Activated CD8-positive, alpha-beta T cell treated with anti-CD3 and anti-CD28 coated beads for 36 hours (primary cell): ENCODE measurements around the gene ATP1A4. TPM values are rescaled to one million over a fixed set of nuclear protein-coding genes. Genes with fewer than 3 reads are reported as not detected.

Experiments
- ATAC-seq: fragments of 200-7000 bp; cut with Tn5 transposase; one replicate; pipeline ENCODE4 v1.10.0; 2021; ENCODE audit warnings: mild to moderate bottlenecking, moderate library complexity
- CTCF ChIA-PET: fragments of 350-600 bp; sonication (Branson Sonifier 250); formaldehyde crosslinking; loops from one replicate; lab custom pipeline; 2021; ENCODE audit warnings: antibody characterized with exemption; lab: Charles Lee
- POLR2A ChIA-PET: fragments of 350-600 bp; sonication (Branson Sonifier 250); formaldehyde crosslinking; loops from one replicate; lab custom pipeline; 2021; ENCODE audit warnings: antibody characterized with exemption; lab: Charles Lee
- DNase-seq: peaks from one replicate; pipeline ENCODE4 v3.0.0-alpha.2; 2020
- H3K27ac Mint-ChIP-seq: one replicate; pipeline ENCODE4 v1.8.0; 2021; ENCODE audit warnings: mild to moderate bottlenecking, mixed read lengths
- H3K27me3 Mint-ChIP-seq: one replicate; pipeline ENCODE4 v1.8.0; 2021; ENCODE audit warnings: mixed read lengths
- H3K36me3 Mint-ChIP-seq: one replicate; pipeline ENCODE4 v1.8.0; 2021; ENCODE audit warnings: low read depth, mixed read lengths
- H3K4me1 Mint-ChIP-seq: one replicate; pipeline ENCODE4 v1.8.0; 2021; ENCODE audit warnings: low read depth, mixed read lengths
- H3K4me3 Mint-ChIP-seq: one replicate; pipeline ENCODE4 v1.8.0; 2021; ENCODE audit warnings: mild to moderate bottlenecking, moderate library complexity, mixed read lengths
- H3K9me3 Mint-ChIP-seq: one replicate; pipeline ENCODE4 v1.8.0; 2021; ENCODE audit warnings: mixed read lengths
- CTCF ChIP-seq: fragments of 200-600 bp; IDR thresholded peaks from one replicate; pipeline ENCODE4 v1.8.0; 2022; ENCODE audit warnings: antibody characterized with exemption, mild to moderate bottlenecking
- intact Hi-C: fragments of 100-400 bp; cut with micrococcal nuclease; formaldehyde crosslinking; loops from one replicate; pipeline ENCODE4 v1.10.0; 2022
- total RNA-seq, 2 experiments: library from RNA; stranded (reverse); gene quantifications; one replicate each; pipeline ENCODE4 v1.2.3, GENCODE V29; 2021

The ATP1A4 gene
- total RNA-seq, 2 experiments from 2014 or later, result not detected

GRCh38 chr1:160131803-160132565, 19.4 kb upstream of the ATP1A4 start:
- no peak for TF ChIP-seq CTCF
- no peak overlapping the region for H3K4me3 Mint-ChIP-seq
- ATAC-seq (no peak), DNase-seq (no peak)
- H3K4me1 Mint-ChIP-seq, result no peaks in the 10 kb centered on the region
- POLR2A ChIA-PET, result interaction anchor here (0.6 kb wide), 1 partner anchor 84 kb away, joined by 4 read pairs; no protein-coding TSS in a partner anchor
- H3K36me3 Mint-ChIP-seq, result no peaks in the 10 kb centered on the region
- H3K27me3 Mint-ChIP-seq, result peaks cover 11% of the 10 kb centered on the region
- H3K27ac Mint-ChIP-seq, result no peak overlapping the region
- CTCF ChIA-PET, result interaction anchor here (1.3 to 1.4 kb wide), 2 partner anchors 23 to 46 kb away, joined by 3 to 5 read pairs; no protein-coding TSS in a partner anchor
- intact Hi-C loops, result no loop called here
- no peaks in the 10 kb centered on the region for H3K9me3 Mint-ChIP-seq

- DNase-seq, result no peak
- Mint-ChIP-seq H3K36me3 (no peaks in the 10 kb centered on the region), H3K27ac (no peak overlapping the region), H3K27me3 (peaks cover 11% of the 10 kb centered on the region), H3K9me3 (no peaks in the 10 kb centered on the region), H3K4me3 (no peak overlapping the region), H3K4me1 (no peaks in the 10 kb centered on the region)
- ATAC-seq, result no peak
- intact Hi-C loops, result no loop called here
- no peak for TF ChIP-seq CTCF
- ChIA-PET CTCF (no interaction called here), POLR2A (no interaction called here)
Observed at GRCh38 chr1:160133990-160134770, 17.2 kb upstream of the ATP1A4 start.

- DNase-seq (no peak), ATAC-seq (no peak)
- no peak overlapping the region for H3K27ac Mint-ChIP-seq
- no peaks in the 10 kb centered on the region for H3K36me3 Mint-ChIP-seq
- ChIA-PET CTCF (no interaction called here), POLR2A (no interaction called here)
- no peak for TF ChIP-seq CTCF
- H3K4me3 Mint-ChIP-seq, result no peak overlapping the region
- H3K4me1 Mint-ChIP-seq, result no peaks in the 10 kb centered on the region
- H3K9me3 Mint-ChIP-seq, result no peaks in the 10 kb centered on the region
- intact Hi-C loops, result no loop called here
- H3K27me3 Mint-ChIP-seq, result peaks cover 11% of the 10 kb centered on the region
Observed at GRCh38 chr1:160134791-160135572, 16.4 kb upstream of the ATP1A4 start.

GRCh38 chr1:160136121-160136925, 15.1 kb upstream of the ATP1A4 start:
- CTCF ChIA-PET, result no interaction called here
- no peak for TF ChIP-seq CTCF
- Mint-ChIP-seq H3K4me1 (no peaks in the 10 kb centered on the region), H3K27me3 (peaks cover 6% of the 10 kb centered on the region), H3K9me3 (no peaks in the 10 kb centered on the region), H3K4me3 (no peak overlapping the region), H3K27ac (no peak overlapping the region), H3K36me3 (no peaks in the 10 kb centered on the region)
- ATAC-seq, result no peak
- intact Hi-C loops, result no loop called here
- POLR2A ChIA-PET, result interaction anchor here (1.0 kb wide), 1 partner anchor 35 kb away, joined by 3 read pairs; no protein-coding TSS in a partner anchor
- no peak for DNase-seq
